GM19372 (cell line): ENCODE measurements around the gene RAD51B.

ENCODE experiments used
- ATAC-seq: cut with Tn5 transposase; IDR thresholded peaks from one replicate; pipeline ENCODE4 v1.9.1; 2021; ENCODE audit warnings: mild to moderate bottlenecking, low read depth, moderate library complexity; ENCODE audit not compliant: unreplicated experiment

The RAD51B gene

DNA sequence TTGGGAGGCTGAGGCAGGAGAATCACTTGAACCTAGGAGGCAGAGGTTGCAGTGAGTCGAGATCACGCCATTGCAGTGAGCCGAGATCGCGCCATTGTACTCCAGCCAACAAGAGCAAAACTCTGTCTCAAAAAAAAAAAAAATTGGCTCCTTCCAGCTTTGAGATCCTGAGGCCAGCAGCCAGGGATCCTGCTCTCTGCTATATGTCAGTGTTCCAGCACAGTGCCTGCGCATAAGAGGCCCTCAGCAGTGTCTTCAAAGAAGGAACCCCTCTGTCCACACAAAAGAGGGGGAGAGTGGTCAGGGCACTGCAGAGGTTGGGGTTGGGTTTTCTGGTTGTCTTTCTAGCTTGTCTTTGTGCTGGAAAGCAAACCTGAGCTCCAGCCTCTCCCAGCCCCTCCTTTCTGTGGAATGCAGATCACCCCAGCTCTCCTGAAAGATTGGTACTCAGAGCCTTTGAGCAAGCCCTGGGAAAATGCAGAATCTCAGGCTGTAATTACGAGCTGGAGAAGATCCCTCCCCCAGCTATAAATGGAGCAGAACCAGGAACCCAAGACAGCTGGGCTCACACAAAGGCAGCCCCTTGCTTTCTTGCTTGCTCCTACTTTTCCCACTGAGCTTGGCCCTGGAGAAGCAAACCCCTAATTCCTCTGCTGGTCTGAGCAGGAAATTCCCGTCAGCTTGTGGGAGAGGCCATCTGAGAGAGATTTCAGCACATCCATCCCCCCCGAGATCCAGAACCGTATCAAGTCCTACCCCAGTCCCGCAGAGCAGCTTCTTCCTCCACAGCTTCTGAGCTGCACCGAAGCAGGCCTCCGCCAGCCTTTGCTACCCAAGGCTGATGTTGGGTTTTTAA, 767.5 kb downstream of the RAD51B start:
- no peak for ATAC-seq

DNA sequence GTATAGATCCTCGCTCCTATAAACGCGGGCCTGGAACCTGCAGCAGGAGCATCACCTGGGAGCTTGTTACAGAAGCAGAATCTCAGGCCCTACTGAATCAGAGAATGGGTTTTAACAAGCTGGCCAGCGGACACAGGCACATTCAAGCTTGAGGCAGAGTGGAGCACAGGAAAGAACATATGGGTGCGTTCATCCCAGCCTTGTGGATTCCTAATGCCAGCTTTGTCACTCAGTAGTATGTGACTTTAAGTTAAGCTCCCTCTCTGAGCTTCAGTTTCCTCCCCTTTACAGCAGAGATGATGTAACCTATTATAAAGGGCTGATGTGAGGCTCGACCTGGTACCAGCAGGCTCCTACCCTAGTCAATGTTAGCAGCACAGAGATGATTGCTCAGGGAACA, 768.4 kb downstream of the RAD51B start:
- no peak for ATAC-seq

GRCh38 chr14:68589447-68590200, 770.0 kb downstream of the RAD51B start:
- ATAC-seq: no peak

- ATAC-seq: no peak
Measured at GRCh38 chr14:68590201-68590522, 770.6 kb downstream of the RAD51B start.

DNA sequence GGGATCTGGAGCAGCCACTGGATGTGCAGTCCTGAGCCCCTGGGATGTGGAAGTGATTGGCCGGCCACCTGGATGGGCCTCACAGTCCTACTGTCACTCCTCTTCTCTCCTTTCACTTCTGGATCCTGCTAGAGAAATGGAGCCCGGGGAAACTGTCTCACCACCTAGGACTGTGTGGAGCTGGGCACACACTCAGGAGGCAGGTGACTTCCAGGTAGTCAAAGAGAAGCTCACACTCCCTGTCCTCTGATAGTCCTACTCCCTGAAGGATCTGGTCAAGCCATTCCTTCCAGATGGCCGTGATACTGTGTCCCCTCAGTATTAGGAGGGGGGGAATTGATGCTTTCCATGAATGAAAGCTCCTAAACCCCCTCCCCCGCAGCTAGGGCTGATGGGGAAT, 772.2 kb downstream of the RAD51B start:
- ATAC-seq: no peak

- ATAC-seq: no peak
Measured at GRCh38 chr14:68592948-68593556, 773.5 kb downstream of the RAD51B start.

DNA sequence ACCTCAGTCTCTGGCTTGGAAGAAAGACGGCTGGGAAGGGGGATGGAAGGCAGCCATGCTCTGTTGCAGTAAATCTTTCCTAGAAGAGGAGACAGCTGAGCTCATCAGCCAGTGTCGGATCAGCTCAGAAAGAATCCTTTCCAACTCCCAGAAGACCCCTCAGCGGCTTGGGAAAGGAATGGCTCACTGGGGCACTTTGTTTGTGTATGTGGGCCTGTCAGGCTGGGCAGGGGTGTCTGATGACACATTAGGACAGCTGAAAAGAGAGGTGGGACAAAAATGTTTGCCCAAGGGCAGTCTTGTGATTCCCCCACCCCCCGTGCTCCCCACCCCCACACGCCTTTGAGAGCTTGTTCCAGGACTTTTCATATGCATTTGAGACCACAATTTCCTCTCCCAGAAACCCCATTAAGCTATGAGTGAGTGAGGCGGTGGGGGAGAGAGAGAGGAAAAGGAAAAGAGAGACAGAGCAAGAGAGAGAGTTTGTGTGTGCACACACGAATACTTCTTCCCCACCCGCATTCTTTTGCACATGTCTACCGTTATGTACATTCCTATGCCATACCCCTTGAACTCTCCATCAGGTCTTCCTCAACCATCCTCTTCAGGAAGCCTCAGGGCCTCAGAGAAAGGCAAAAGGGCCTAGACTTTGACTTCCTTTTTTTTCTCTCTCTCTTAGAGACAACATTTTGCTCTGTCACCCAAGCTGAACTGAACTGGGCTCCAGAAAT, 774.4 kb downstream of the RAD51B start:
- ATAC-seq: no peak

- no peak for ATAC-seq
Measured at GRCh38 chr14:68594737-68595380, 775.3 kb downstream of the RAD51B start.

DNA sequence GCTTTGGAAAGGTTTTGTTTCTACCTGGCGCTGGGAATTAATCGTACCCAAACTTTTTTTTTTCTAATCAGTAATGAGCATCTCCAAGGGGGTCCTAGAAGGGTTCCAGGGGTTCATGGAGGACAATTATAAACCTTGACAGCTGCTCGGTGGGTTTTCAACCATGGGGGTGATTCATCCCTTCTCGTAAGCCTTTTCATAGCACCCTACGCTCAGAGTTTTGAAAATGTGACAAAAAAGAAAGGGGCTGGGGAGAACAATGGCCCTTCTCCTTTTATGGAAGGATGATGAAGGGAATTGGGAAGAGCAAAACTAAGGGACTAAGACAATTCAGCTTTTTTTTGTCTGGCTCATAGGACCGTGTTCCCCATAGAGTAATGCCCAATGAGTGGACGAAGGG, 776.6 kb downstream of the RAD51B start:
- no peak for ATAC-seq

GRCh38 chr14:68596701-68597100, 777.1 kb downstream of the RAD51B start:
- ATAC-seq: no peak

DNA sequence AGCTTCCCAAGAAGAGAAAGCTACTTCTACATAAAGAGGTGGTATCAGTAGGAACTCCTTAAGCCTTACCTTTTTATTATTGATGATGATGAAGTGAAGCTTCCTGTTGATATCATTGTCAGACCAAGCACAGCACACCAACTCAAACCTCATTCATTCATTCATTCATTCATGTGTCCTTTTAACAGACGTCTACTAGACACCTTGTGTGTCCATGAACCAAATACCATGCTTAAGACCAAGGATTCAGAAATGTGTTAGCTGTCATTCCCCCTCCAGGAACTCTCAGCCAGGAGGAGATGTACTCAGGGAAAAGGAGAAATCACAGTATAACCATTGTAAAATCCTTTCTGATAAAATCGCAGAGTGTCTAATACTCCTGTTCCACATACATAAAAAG, 778.5 kb downstream of the RAD51B start:
- no peak for ATAC-seq

DNA sequence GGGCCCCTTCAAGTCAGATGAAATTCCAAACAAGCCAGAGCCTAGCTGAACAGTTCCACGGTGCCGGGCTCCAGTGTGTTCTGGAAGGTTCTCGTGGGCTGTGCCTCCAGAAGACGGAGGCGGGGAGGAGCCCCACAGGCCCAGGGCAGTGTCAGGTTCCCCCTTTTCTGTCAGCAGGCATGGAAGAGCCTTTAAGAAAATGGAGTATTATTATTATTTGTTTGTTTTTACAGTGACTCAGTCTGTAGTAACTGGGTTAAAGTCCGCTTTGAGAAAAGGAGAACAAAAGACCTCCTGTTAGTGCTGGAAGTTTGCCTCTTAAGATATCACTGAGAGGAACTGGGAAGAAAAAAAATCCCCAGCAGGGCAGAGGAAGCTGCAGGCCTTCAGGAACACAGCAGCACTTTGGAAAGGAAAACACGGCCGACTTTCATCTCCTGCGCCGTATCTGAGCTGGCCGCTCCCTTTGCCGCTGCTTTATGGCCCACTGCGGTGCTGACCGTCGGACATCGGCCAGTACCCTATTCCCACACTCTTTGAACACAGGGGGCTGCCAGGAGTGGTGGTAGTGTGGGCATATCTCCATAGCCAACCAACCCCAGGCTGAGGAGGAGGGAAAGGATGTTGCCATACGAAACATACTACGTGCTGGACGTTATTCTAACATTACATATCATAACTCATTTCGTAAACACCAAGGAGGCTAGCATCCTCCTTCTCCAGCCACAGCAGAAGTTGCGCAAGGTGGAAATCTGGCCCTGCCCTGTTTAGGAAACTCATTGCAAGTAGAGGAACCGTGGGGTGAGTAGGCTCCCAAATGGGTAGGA, 779.3 kb downstream of the RAD51B start:
- ATAC-seq: no peak

- ATAC-seq: no peak
Measured at GRCh38 chr14:68599896-68600610, 780.5 kb downstream of the RAD51B start.

- no peak for ATAC-seq
Measured at GRCh38 chr14:68602507-68602906, 782.9 kb downstream of the RAD51B start.

- ATAC-seq: no peak
Measured at GRCh38 chr14:68603533-68604360, 784.2 kb downstream of the RAD51B start.

GRCh38 chr14:68604361-68604730, 784.8 kb downstream of the RAD51B start:
- no peak for ATAC-seq

DNA sequence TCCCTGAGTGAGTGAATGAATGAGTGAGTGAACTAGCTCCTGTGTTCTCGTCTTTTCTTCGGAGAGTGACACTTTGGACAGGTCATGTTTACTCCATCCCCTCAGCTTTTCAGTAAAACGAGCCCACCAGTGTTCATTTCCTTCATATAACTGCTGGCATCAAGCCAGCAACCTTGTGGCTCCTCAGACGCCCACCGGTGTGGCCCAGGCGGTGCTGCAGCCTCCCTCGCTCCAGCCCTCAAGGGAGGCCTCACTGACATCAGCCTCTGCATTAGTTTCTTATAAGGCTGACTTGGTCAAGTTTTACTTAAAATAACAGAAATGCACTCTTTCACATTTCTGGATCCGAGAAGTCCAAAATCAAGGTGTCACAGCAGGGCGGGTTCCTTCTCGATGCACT, 785.2 kb downstream of the RAD51B start:
- no peak for ATAC-seq

DNA sequence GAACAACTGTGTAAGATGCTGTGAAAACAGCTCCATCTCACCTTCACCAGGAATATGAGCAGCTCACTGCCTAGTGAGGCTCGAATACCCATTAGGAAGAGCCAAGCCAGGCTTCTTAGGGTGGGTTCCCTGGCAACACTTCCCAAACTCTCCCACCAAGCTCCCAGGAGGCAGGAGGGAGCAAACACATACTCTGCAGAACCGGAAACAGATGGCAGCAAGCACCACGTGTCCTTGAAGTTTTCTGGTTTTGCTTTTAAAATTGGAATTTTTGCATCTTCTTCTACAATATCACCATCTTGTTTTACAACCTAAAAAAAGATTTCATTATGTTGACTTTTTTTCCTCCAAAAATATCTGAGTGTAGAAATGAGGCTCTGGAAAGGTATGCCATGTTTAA, 786.6 kb downstream of the RAD51B start:
- ATAC-seq: no peak
